SIG-M5 (cell line): ENCODE data around the gene SNAP25.

Experiments used
- DNase-seq: peaks from one replicate; lab custom pipeline; 2025; lab: John Stamatoyannopoulos, UW

SNAP25 gene

GRCh38 chr20:10216146-10216791, 2.4 kb upstream of the SNAP25 start:
- no peak for DNase-seq

DNA sequence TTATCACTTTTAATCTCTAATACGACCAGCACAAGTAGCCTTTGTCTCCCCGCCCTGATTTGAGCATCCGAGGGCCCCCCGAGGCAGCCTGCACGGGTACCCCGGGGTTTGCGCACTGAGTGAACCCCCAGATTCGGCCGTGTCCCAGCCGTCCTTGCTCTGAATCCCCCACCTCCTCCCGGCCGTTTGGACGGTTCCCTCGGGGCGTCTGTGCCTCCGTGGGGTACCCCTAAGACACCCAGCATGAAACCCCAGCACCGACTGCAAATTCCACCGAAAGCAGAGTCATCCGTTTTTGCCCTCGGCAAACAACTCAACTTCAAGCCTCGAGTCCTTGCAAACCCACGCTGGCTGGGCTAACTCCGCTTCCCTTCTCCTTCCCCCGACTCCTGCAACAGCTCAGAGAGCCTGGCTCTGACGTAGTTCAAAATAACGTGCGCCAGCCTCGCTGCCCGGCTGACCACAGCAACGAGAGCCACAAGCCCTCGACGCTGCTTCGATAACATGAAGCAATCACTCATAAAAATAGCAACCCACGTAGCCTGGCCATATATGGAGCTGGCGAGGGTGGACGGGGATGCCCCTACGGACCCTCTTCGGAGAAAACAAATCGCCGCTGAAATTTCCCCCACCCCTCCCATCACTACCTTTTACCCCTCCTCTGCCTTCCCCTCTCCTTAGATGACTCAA, 764 bp upstream of the SNAP25 start:
- DNase-seq: no peak

DNA sequence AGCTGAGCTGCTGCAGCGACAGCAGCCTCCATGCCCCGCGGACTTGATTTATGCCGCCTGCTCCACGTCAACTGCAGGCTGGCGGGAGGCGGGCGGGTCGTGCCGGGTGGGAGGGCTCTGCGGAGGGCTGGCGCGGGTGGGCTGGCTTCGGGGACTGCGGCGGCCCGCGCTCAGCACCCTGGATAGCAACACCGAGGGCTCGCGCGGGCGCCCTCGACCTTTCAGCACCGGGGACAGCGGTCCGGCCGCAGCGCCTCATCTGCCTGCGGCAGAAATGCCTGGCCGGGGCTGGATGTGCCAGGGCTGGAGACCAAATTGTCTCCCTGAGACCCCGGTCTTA, 792 bp downstream of the SNAP25 start:
- no peak for DNase-seq

- no peak for DNase-seq
These were observed 1.5 kb downstream of the SNAP25 start for GRCh38 chr20:10219993-10220750.

- DNase-seq: no peak
These were observed 2.4 kb downstream of the SNAP25 start for GRCh38 chr20:10221021-10221420.

- no peak for DNase-seq
These were observed 6.9 kb downstream of the SNAP25 start for GRCh38 chr20:10225439-10226060.

- DNase-seq: no peak
These were observed 9.7 kb downstream of the SNAP25 start for GRCh38 chr20:10228330-10228729.

- no peak for DNase-seq
These were observed 12.7 kb downstream of the SNAP25 start for GRCh38 chr20:10231290-10231689.

DNA sequence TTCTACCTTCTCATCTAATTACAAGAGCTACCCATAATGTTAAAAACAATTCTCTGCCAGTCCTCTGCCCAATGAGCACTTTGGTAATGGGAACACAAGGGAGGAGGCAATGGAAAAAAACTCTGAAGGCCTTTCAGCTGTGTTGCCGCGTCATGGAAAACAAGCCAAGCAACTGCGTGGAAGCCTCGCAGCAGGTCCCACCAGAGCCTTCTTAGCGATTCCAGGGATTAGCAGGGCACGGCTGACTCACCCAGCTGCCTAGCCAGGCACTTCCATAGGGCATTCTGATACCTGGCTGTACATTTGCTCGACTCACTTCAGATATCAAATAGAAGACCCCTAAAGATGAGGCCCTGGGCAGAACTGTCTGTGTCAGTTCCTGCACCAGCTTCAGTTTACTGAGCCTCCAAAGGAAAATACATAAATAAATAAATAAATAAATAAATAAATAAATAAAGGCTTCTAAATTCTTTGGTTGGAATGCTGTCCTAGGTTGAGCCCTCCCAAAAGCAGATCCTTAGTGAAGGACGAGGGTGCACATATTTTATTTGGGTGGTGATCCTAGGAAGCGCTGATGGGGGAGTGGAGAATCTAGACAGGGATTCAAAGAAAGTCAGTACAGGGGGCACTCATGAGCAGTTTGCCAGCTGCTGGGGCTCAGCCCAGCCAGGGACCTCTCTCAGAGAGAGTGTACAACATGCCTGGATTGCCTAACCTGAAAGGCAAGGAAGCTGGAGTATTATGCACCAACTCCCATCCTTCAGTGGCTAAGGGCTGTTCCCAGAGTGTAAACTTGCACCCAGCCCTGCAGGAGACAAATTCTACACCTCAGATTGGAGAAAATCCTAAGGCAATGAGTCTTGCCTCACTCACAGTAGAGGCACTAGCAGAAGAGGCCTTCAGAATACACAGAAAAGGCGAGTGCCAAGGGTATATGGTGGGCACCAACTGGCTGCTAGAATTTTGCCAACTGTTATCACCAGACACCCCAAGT, 18.2 kb downstream of the SNAP25 start:
- no peak for DNase-seq

DNA sequence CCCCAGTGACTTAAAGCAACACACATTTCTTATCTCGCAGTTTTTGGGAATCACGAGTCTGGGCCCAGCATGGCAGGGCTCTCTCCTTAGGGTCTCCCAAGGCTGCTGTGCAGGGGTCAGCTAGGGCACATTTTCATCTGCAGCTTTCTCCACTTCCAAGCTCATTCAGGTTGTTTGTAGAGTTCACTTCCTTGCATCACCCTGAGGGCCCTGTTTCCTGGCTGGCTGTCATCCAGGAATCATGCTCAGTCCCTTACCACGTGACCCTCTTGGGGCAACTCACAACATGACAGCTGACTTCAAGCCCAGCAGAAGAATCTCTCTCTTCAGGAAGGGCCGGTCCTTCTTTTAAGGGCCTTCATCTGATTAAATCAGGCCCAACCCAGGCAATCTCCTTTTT, 21.3 kb downstream of the SNAP25 start:
- no peak for DNase-seq

DNA sequence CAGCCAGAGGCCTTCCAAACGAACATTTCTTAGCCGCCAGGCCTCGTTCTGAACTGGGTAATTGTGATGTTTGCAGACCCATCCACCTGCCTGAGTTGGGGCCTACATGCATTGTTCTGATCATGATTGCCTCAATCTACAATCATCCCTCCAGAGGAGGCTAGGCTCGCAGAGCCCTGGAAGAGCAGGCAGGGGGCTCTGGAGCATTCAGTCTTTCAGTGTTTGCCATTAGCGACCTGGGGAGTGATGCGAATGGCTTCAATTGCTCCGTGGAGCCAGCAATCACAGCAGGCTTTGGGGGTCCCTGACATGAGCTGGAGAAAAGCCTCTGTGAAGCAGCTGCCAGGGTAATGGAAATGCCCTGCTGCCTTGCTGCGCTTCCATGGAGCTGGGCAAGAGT, 22.0 kb downstream of the SNAP25 start:
- no peak for DNase-seq

DNA sequence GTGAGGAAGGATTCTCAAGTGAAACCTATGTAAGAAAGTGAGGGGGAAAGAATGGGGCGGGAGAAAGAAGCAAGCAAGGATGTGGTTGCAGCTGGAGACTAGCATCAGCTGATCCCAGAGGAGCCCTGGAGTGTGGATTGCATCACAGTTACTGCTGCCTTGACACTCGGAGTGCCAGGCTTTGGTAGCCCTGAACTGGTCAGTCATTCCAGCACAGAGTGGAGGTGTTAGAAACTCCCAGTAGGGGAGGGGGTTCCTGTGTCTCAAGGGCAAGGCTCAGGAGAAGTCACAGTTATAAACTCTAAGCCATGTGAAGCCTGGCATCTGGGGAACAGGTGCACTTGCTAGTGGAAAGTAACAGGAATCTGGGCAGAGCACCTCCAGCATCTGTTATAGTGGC, 23.5 kb downstream of the SNAP25 start:
- DNase-seq: no peak

DNA sequence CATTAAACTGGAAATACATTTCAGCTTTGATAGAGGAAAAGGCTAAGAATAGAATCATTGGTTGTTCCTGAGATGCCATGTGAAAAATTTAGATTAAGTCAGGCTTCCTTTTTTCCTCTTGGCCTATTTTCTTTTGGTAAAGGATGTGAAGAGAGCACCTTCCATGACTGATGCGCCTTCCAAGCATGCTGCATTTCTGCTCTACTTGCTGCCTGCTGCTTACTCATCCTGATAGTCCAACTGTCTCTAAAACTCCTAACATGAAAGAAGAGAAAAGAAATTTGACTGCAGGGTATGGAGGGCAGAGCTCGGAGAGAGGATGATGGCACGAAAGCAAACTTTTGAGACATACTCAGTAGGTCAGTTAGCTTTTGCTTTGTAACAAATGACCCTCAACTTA, 28.8 kb downstream of the SNAP25 start:
- no peak for DNase-seq

DNA sequence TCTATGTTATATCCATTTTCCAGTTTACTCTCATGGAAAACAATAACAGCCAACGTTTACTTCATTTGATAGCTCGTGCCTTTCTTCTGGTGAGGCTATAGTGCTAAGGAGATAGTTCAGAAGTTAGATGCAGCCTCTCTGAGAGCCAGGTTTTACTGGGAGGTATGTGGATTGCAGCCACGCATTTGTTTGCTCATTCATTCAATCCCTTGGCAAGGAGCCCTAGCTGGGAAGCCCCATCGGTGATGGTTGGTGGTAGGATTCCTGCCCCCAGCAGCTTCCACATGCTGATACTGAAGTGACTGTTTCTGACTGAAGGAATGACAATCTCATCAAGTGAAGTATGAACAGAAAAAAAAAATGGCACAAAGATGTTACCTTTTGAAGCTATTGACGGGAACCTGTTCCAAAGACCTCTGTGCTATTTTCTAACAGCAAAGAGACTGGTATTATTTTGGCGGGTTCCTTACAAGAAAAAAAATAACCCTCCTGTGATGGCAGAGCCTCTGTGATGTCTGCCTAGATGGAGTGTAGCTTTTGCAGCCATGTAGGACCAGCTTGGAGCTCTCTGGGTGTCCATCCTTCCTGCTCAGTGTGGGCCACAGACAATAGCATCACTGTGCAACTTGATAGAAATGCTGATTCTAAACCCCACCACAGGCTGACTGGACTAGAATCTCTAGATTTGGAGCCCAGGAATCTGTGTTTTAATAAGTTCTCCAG, 30.6 kb downstream of the SNAP25 start:
- DNase-seq: no peak

DNA sequence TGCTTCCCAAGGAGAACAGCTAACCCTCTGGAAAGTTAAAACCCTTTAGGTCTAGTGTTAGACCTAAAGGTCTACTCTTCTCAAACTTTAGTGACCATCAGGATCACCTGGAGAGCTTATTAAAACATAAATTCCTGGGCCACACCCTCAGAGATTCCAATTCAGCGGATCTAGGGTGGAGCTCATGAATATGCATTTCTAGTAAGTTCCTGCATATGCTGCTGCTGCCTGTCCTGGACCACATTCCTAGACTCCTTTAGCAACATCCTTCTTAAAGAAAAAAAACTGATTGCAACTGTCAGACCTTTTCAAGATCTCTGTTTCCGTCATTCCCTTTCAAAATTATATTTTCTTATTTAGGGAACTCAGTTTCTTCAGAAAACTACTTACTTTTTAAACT, 31.2 kb downstream of the SNAP25 start:
- DNase-seq: no peak

- DNase-seq: no peak
These were observed 32.3 kb downstream of the SNAP25 start for GRCh38 chr20:10250902-10251301.

GRCh38 chr20:10253780-10254179, 35.1 kb downstream of the SNAP25 start:
- no peak for DNase-seq

DNA sequence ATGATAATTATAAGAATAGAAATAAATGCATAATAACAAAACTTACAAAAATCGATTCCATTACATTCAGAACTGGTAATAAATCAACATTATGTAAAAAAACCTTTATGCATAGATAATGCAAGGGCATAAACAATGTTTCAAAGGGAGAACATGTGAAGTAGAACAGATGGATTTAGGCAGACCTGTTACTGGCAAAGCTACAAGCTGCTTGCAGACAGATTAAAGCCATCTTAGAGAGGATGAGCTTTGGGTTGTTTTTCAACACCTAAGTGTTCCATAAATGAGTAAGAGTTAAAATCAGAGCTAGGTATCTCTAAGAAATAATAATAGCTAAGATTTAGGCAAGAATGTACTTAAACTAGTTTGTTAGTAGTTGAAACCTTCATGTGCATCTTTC, 37.2 kb downstream of the SNAP25 start:
- no peak for DNase-seq

- no peak for DNase-seq
These were observed 40.5 kb downstream of the SNAP25 start for GRCh38 chr20:10259166-10259565.

- DNase-seq: no peak
These were observed 41.7 kb downstream of the SNAP25 start for GRCh38 chr20:10260316-10260715.

- DNase-seq: no peak
These were observed 43.1 kb downstream of the SNAP25 start for GRCh38 chr20:10261702-10262101.
